Activated naive CD8-positive, alpha-beta T cell treated with anti-CD3 and anti-CD28 coated beads, Interleukin-2, amount 50 U/mL, for 16 hours (primary cell): ENCODE measurements around the gene DOHH.

Experiments used
- DNase-seq: peaks from one replicate; pipeline ENCODE4 v3.0.0-alpha.2; 2020; ENCODE audit warnings: low read depth, low spot score

DOHH gene

DNA sequence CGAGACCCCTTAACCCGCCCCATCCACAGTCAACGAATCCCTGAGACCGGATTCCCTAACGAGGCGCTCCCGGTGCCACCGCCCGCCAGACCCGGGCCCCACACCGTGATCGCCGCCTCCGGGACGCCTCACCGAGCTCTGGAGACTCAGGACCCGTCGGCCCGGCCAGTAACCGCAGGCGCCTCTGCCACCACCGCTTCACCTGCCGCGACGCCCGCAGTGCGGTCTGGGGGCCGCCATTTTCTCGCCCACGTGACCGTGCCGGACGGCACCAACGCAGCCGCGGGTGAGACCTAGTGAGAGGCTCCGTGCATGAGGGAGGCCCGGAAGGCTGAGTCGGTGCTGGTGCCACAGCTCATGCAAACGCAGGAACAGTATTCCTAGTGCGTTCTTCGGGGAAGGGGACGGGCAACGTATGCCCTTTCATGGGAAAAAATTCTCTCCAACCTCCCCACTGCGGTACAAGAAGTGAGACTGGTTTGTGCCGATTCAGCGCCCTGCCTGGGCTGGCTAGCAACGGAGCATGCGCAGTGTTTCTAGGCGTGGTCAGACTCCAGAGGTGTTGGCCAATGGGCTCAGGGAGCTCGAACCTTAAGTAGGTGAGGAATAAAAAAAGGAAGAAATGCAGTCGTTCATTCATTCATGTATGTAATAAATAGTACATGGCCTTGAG is at the start of gene DOHH:
DOHH (minus strand) TSS at position 246 of the 673 bp plus-strand sequence. CDS start 3,860 bp downstream, outside the sequence.
- peak; percentile 91 for DNase-seq

DNA sequence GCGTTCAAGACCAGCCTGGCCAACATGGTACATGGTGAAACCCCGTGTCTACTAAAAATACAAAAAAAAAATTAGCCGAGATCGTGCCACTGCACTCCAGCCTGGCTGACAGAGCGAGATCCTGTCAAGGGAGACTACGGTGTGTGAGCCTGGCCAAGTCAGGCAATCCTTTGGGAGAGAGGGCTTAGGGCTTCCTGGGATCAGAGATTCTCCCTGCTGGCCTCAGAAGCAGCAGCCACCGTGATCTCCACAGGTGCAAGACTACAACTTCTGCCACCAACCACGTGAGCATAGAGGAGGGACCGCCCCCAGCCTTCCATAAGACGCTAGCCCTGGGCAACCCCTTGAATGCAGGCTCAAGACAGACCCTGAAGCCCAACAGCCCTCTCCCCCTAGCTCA is 49.3 kb upstream of the DOHH start:
- DNase-seq = no peak

DNA sequence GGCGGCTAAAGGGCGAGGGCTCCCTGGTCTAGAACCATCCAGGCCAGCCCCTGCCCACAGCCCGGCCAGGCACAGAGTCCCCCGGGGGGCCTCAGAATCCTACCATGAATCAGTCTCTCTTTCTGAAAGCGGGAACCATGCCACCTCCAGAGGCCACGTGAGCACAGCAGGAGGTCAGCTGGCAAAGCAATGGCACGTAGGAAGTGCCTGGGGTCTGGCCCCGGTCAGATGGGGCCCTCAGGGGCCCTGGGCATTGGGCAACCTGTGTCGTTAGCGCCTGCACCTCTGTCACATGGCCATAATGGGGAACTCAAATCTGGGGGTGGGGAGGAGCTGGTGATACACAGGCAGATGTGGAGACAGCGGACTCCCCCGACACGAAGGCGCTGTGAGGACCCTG is 48.1 kb upstream of the DOHH start:
- DNase-seq = no peak

DNA sequence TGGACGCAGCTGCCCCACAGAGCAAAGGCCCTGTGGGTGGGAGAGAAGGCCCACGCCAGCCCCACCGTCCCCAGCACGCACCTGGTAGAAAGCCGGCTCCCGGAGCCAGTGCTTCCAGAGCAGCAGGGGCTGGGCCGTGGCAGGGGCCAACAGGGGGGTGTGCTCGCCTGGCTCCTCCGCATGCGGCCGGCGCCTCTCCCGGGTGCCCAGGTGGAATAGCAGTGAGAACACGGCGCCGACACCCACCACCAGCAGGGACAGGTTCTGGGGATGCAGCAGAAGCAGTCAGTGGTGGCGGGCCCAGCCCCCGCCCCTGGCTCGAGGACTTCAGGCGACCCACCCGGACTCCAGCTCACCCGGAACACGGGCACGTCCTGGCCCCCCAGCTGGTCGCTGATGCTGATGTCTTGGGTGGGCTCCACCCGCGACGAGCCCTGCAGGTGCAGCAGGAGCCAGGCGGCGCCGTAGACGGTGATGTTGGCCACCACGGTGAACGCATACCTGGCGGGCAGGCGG is 47.4 kb upstream of the DOHH start:
- DNase-seq = no peak

- no peak for DNase-seq
Observed at GRCh38 chr19:3547301-3547731, 46.8 kb upstream of the DOHH start.

DNA sequence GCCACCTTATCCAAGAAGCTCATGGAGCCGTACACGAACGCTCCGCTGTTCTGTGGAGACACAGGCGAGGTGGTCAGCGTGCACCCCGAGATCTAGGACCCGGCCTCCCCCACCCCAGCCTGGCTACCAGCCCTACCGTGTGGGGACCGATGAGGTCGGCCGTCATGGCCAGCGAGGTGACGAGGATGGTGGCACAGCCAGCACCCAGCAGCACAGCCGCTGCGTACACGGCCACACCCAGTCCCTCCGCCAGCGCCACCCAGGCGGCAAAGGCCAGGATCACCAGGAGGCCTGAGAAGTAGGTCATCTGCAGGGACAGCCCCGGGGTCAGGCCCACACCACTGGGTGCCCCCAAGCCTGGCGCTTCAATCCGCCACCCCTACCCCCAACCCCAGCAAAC is 45.6 kb upstream of the DOHH start:
- DNase-seq = no peak

DNA sequence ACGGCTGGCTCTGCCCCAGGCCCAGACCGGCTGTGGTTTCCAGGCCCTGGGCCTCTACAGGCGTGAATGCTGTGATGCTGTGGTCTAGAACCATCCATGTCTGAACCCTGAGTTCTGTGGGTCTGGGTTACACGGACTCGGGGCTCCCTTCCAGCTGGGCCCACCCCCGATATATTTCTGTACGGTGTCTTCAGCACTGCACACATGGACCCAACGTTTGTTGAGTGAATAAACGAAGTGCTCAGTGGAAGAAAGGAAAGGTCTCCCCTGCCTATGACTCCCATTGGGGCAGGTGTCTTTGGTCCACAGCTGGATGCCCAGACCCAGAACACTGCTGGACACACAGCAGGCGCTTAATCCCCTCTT is 45.2 kb upstream of the DOHH start:
- no peak for DNase-seq

- DNase-seq = peak; percentile 67
Observed at GRCh38 chr19:3544742-3545668, 44.5 kb upstream of the DOHH start.

GRCh38 chr19:3544058-3544376 is 43.5 kb upstream of the DOHH start:
- DNase-seq = no peak

DNA sequence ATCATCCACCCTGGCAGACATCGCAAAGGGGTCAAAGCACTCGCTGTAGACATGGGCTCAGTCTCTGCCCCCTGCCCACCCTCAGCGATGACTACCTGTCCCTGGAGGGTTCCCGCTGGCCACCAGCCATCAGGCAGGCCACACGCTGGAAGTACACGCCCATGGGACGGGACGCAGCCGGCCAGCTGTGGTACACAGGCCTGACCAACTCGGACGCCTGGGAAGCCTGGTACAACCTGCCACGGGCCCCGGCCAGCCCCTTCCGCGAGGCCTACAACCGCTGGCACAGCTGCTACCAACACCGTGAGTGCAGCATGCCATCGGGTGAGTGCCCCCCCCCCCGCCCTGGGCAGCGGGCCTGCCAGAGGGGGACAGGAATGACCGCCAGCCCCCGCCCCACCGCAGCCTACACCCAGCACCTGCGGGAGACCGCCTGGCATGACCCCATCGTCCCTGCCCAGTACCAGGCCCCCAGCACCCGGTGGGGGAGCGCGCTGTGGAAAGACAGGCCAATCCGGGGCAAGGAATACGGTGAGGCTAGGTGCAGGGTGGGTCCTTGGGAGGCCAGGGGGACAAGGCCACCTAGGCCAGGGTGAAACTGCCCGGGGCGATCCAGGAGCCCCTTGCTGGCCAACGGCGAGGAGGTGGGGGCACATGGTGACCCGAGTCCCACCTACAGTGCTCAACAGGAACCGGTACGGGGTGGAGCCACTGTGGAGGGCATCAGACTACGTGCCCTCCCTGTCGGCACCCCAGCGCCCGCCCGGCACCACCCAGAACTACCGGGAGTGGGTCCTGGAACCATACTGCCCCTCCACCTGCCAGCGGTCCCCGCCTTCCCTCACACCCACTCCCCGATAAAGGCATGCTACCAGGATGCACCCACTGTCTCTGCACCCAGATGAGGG is 42.9 kb upstream of the DOHH start:
- DNase-seq = no peak

- DNase-seq = no peak
Observed at GRCh38 chr19:3539756-3540118, 39.3 kb upstream of the DOHH start.

DNA sequence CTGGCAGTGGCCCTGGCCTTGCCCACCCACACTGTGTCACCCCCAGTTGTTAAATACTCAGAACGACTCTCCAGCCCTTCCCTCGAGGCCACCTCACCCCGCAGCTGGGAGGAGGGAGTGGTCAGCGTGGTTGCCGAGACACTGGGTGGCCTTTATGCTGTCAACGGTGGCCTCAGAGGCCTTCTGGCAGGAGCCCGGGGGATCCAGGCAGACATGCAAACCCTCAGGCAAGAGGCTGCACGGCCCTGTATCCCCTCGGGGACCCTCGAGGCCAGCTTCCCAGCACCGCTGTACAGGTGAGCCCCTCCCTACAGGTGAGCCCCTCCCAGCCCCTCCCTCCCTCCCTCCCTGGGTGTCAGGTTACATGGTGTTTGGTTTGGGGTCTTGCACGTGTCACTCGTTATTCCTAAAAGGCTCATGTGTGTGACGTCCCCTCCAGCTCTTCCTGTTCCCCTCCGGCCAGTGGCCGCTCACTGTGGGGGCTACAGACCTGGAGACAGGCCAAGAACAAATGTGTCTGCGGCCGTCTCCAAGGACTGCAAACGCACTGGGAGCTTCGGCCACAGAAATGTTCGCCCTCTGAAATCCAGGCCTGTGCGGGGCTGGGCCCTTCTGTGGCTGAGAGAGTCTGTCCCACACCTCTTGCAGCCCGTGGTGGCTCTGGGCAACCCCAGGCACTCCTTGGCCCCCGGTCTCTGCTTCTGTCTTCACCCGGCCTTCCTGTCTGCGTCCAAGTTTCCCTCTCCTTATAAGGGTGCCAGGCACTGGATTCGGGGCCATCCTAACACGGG is 38.7 kb upstream of the DOHH start, which contains the start of gene TEKTIP1:
TEKTIP1 (plus strand) TSS at position 210 of the 791 bp plus-strand sequence; CDS start at position 214, 4 bp downstream.
- DNase-seq = no peak

GRCh38 chr19:3538258-3538929 is 37.9 kb upstream of the DOHH start:
- DNase-seq = no peak

DNA sequence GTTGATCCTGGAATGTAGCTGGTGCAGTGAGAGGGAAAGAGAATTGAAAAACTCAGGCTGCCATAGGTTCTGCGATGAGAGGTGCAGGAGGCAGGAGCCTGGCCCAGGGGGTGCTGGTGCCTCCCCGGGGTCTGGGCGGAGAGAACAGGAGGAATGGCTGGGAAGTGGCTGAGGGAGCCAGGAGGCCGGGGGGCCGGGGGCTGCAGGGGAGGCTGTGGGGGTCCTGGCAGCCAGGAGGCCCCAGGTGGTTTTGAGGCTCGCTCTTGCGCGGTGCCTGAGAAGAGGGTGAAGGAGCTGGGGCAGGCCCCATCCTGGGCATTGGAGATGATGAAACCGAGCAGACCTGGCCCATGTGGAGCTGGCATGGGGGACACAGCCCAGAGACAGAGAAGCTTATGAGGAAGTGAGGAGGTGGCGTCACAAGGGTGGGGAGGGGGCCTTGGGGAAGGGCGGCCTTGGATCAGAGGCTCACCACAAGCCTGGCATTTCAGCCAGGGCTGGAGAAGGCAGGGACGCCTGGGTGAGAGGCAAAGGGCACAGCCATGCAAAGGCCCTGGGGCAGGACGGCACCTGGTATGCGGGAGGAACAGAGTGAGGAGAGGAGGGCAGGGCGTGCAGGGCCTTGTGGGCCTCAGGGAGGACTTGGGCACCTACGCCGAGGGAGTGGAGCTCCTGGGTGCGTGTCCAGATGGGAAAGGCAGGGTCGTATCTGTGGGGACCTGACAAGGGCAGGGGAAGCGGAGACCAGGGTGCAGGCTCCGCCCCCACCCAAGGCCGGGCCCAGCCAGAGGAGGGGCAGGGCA is 37.2 kb upstream of the DOHH start:
- DNase-seq = no peak

- no peak for DNase-seq
Observed at GRCh38 chr19:3537101-3537437, 36.6 kb upstream of the DOHH start.

GRCh38 chr19:3536429-3537100 is 36.1 kb upstream of the DOHH start:
- DNase-seq = no peak

DNA sequence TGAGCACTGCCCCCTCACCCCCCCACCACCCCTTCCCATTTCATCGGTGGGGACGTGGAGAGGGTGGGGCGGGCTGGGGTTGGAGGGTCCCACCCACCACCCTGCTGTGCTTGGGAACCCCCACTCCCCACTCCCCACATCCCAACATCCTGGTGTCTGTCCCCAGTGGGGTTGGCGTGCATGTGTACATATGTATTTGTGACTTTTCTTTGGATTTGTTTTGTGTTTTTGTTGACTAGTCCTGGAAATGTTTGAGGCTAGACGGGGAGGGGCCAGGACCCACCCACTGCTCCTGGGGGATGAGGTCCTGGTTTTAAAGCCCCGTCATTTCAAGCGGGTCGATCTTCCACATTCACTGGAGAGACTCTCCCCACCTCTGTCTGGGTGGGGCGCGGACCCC is 35.5 kb upstream of the DOHH start:
- no peak for DNase-seq

GRCh38 chr19:3535563-3535965 is 35.1 kb upstream of the DOHH start:
- DNase-seq = no peak

DNA sequence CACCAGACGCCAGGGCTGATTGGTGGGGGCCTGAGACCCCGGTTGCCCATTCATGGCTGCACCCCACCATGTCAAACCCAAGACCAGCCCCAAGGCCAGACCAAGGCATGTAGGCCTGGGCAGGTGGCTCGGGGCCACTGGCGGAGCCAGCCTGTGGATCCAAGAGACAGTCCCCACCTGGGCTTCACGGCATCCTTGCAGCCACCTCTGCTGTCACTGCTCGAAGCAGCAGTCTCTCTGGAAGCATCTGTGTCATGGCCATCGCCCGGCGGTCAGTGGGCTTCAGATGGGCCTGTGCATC is 34.7 kb upstream of the DOHH start:
- DNase-seq = no peak
